PFSK-1 (cell line): Measurements from ENCODE around the gene SGIP1.

ENCODE experiments used
- FOXP2 ChIP-seq: optimal IDR thresholded peaks from 2 replicates; pipeline ENCODE3; 2011; ENCODE audit warnings: borderline replicate concordance, control low read depth, inconsistent platforms; ENCODE audit not compliant: insufficient read depth; ENCODE audit errors: extremely low read length, extremely low read depth
- POLR2AphosphoS5 ChIP-seq: IDR thresholded peaks from 2 replicates; pipeline ENCODE4 v1.6.1; 2012; ENCODE audit warnings: low read depth, mild to moderate bottlenecking, control low read depth, low read length, moderate library complexity
- SIN3A ChIP-seq: IDR thresholded peaks from 2 replicates; pipeline ENCODE4 v1.6.1; 2012; ENCODE audit warnings: mild to moderate bottlenecking, low read length, moderate library complexity, borderline replicate concordance; ENCODE audit not compliant: insufficient read depth
- TAF1 ChIP-seq: IDR thresholded peaks from 2 replicates; pipeline ENCODE4 v1.6.1; 2012; ENCODE audit warnings: low read length, control low read depth, borderline replicate concordance; ENCODE audit not compliant: insufficient read depth
- TF ChIP-seq, protein P1 (sequence below), 2 experiments: IDR thresholded peaks; 2 replicates each; pipeline versions ENCODE4 v1.6.1 to v1.8.0; 2011 to 2012; ENCODE audit warnings: low read depth in 2 of 2, low read length in 2 of 2, control low read depth in 1 of 2, inconsistent platforms in 1 of 2, mild to moderate bottlenecking in 1 of 2, moderate library complexity in 1 of 2; ENCODE audit not compliant: insufficient read depth in 1 of 2

The SGIP1 gene

DNA sequence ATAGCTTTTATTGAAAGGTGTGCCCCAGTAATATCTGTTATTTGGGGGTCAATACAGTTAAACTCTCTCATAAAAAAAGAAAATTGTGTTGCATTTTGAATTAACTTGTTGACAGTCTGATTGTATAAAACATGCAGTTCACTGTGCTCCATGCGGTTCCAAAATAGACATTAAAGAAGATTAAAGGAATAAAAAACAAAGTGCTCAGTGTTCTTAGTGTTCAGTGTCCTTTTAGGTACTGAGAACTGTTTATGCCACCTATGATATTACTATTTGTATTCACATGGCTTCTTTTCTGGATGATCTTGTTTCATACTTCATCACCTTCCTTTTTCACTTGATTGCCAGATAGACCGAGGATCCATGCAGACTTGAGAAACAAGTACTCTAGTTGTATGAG is 15.3 kb upstream of the SGIP1 start:
- TF ChIP-seq FOXP2 (no peak), POLR2AphosphoS5 (no peak), SIN3A (no peak), TAF1 (no peak)
- TF ChIP-seq, protein P1, sequence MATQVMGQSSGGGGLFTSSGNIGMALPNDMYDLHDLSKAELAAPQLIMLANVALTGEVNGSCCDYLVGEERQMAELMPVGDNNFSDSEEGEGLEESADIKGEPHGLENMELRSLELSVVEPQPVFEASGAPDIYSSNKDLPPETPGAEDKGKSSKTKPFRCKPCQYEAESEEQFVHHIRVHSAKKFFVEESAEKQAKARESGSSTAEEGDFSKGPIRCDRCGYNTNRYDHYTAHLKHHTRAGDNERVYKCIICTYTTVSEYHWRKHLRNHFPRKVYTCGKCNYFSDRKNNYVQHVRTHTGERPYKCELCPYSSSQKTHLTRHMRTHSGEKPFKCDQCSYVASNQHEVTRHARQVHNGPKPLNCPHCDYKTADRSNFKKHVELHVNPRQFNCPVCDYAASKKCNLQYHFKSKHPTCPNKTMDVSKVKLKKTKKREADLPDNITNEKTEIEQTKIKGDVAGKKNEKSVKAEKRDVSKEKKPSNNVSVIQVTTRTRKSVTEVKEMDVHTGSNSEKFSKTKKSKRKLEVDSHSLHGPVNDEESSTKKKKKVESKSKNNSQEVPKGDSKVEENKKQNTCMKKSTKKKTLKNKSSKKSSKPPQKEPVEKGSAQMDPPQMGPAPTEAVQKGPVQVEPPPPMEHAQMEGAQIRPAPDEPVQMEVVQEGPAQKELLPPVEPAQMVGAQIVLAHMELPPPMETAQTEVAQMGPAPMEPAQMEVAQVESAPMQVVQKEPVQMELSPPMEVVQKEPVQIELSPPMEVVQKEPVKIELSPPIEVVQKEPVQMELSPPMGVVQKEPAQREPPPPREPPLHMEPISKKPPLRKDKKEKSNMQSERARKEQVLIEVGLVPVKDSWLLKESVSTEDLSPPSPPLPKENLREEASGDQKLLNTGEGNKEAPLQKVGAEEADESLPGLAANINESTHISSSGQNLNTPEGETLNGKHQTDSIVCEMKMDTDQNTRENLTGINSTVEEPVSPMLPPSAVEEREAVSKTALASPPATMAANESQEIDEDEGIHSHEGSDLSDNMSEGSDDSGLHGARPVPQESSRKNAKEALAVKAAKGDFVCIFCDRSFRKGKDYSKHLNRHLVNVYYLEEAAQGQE (IDR thresholded peaks at IDR 0.05; ENCODE audit: insufficient read depth in 1 of 2, low read depth in 2 of 2, low read length in 2 of 2) = no peak

DNA sequence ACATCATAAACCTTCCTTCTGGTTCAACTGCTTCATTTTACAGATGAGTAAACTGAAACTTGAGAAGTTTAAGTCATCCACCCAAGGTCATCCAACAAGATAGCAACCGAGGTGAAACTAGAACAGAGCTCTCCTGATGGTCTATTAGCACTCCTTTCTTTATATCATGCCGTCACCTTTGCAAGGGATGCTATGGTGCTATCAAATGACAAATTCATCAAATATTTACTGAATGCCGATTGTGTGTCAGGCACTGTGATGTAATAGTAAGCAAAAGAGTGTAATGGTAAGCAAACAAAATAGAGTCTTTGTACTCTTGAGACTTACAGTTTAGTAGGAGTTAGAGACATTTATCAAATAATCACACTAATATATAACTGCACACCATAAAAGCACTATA is 14.0 kb upstream of the SGIP1 start:
- TF ChIP-seq, protein P1 (IDR thresholded peaks at IDR 0.05; ENCODE audit: insufficient read depth in 1 of 2, low read depth in 2 of 2, low read length in 2 of 2) = no peak
- no peak for TF ChIP-seq SIN3A
- no peak for TF ChIP-seq TAF1
- TF ChIP-seq POLR2AphosphoS5 = no peak
- TF ChIP-seq FOXP2 = no peak

DNA sequence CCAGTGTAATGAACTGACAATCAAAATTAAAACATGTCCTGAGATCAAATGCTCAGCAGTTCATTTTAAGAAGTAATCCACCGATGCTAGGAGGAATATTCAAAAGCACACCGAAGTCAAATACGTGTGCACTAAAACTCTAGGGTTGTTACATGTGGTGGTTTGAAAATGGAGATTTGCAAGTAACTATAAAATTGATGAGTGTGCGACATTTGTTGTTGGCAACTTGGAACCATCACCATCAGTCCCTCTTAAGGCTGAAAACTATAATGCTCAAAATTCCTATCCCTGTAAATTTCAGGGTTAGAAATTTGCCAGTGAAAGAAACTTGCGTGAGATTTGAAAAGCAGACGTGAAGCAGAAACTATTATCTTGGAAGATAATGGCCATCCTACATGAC is 13.3 kb upstream of the SGIP1 start:
- TF ChIP-seq SIN3A (no peak), TAF1 (no peak), FOXP2 (no peak), POLR2AphosphoS5 (no peak)
- TF ChIP-seq, protein P1 (IDR thresholded peaks at IDR 0.05; ENCODE audit: insufficient read depth in 1 of 2, low read depth in 2 of 2, low read length in 2 of 2) = no peak

DNA sequence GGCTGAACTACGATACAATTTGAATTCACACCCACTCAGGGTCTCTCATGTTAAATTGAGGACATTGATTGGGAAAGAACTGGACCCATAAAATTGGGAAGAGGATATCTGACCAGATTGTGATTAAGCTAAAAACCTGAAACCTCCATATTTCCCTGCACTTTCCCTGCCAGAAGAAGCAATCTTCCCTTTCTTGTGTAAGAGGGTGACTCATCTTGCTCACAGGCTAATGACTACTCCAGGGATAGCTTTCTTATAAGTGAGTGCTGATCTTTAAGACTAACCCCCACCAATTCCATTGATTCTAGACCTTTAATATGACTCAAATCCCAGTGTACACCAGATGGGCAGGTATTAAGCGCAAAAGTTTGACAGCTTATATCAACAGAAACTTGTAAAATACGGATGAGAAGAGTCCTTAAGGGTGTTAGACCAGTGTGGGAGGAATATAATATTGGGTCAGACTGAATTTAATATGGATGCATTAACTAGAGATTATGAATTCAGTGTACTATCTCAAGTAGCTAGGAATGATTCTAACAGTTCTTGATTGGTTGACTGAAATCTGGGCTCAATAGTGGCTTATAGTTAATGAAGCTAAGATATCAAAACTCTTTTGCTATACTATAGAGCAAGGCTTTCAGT is 12.1 kb upstream of the SGIP1 start:
- TF ChIP-seq, protein P1 (IDR thresholded peaks at IDR 0.05; ENCODE audit: insufficient read depth in 1 of 2, low read depth in 2 of 2, low read length in 2 of 2) = no peak
- no peak for TF ChIP-seq TAF1
- no peak for TF ChIP-seq FOXP2
- TF ChIP-seq POLR2AphosphoS5 = no peak

DNA sequence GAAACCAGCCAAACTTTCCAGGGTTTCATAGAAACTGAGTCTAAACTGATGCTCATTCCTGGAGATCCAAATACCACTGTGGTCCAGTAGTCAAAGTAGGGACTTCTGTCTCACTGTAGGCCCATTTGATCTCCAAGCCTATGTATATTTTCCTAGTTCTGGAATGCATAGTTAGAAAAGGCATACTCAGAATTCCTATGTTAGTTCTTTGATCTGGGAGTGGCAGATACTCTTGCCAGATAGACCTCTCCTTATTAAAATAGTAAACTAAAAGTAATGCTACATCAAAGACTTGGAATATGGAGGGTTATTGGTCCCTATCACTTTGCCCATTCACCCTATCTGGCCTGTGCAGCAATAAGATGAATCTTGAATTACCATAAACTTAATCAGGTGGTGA is 10.4 kb upstream of the SGIP1 start:
- TF ChIP-seq, protein P1 (IDR thresholded peaks at IDR 0.05; ENCODE audit: insufficient read depth in 1 of 2, low read depth in 2 of 2, low read length in 2 of 2) = no peak
- TF ChIP-seq SIN3A = no peak
- no peak for TF ChIP-seq TAF1
- no peak for TF ChIP-seq FOXP2
- TF ChIP-seq POLR2AphosphoS5 = no peak
